ENCODE measurements around the gene GRIP1. TPM values are rescaled to one million over a fixed set of nuclear protein-coding genes. Genes with fewer than 3 reads are reported as not detected.

The GRIP1 gene
- total RNA-seq, 1 experiment from 2014 or later: 0.25 TPM

GRCh38 chr12:66644151-66644550, 34.7 kb downstream of the GRIP1 start:
- no peak for DNase-seq (ENCODE audit: low spot score)

DNA sequence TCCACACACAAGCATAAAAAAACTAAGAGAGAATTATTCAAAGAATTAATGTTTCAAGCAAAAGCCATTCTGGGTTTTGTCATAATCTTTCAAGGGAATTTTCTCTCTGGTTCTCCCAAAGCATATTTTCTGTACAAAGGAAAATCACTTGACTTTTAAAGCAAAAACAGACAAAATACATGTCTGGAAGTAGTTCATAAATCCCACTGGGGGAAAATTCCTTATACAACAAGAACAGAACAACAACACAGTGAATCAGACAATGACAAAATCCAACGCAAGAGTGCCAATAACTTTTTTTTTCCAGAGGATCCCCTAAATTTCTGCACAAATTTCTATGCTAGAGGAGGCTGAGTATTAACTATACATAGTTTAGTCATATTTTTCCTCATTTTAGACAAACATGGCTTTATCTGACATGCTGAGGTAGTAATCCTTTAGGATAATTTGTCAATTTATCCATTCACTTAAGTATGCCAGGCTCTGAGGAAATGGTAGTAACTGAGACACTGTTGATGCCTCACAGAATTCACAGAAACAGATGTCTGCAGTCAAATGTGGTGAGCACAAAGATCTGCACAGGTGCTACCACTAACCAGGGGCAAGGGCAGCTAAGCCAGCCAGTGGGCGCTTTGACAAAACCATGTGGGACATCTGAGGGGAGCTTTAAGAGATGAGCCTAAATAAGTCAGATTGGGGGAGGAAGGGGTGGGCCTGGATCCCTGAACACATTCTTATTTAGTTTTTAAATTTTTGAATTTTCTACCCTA, 38.0 kb downstream of the GRIP1 start:
- no peak for DNase-seq (ENCODE audit: low spot score)

- no peak for DNase-seq (ENCODE audit: low spot score)
These were observed 40.2 kb downstream of the GRIP1 start for GRCh38 chr12:66638666-66639065.

DNA sequence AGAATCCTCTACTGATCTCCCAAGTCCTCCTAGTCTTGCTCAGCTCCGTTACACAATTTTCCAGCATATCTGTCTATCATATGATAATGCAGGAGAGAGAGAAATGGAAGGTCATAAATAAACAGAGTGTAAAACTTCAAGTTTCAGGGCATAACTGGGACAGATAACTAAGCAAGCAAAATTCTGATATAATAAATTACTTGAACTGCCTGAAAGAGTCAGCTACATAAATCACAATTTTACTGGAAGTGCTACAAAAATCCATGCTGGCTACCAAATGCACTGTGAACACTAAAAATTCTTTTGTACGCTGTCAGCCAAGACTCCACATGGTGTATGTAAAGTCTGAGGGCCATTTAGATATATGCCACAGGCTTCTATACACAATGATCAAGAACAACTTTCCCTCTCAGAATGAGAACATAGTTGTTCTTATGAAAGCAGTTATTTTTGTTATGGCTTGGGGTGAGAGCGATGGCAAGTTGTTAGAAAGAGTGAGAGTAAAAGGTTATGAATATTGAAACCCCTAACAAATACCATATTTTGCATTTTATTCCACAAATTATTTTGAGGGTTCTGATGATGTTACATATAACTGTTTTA, 41.1 kb downstream of the GRIP1 start:
- DNase-seq (ENCODE audit: low spot score): no peak

GRCh38 chr12:66636771-66637170, 42.1 kb downstream of the GRIP1 start:
- DNase-seq (ENCODE audit: low spot score): no peak

- DNase-seq (ENCODE audit: low spot score): no peak
These were observed 45.2 kb downstream of the GRIP1 start for GRCh38 chr12:66633676-66634075.

GRCh38 chr12:66629138-66629870, 49.6 kb downstream of the GRIP1 start:
- DNase-seq (ENCODE audit: low spot score): no peak

- no peak for DNase-seq (ENCODE audit: low spot score)
These were observed 50.9 kb downstream of the GRIP1 start for GRCh38 chr12:66627988-66628317.

DNA sequence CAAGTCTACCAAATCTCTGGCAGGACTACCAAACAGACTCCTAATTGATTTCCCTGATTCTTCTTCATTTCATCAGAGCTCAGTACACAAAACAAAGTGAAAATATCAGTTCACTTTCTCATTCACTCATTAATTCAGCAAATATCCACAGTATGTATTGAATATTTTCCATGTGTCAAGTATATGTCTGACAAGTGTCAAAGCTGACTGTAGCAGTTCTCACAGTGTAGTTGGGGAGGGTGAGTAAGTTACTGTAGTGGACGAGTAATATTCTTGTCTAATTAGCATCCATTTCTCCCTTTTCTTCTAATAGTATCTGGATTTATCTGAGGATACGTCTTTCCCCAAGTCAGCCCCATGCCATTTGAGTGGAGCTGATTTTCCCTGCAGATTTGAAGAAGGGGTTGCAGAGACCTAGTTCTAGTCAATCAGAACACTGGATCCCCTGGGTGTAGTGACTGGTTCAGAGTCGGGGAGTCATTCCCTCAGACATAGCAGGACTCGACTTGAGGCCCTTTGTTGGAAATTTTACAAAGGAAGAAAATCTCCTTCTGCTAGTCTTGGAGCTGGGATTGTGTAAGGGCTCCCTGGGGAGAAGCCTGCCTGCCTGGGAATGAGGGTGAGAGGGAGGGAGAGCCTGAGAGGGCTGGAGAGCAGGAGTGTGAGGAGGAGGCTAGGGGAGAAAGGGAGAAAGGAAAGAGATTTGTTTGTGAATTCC, 51.4 kb downstream of the GRIP1 start:
- no peak for DNase-seq (ENCODE audit: low spot score)

DNA sequence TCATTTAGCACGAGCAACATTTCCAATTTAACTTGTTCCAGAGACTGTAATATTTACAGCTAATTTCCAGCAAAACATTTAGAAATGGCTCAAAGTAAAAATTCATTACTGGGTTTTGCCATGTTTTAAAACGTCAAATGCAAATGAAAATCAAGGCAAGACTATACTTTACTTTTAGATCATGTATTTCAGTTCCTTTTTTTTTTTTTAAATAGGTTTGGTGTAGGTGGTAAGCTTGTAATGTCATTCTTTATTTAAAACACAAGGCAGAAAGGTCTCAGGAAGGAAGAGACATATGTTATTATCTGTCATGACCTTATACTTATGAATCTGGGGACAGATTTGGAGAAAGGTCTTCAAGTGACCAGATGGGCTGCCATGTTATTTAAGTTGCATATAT, 54.1 kb downstream of the GRIP1 start:
- no peak for DNase-seq (ENCODE audit: low spot score)

DNA sequence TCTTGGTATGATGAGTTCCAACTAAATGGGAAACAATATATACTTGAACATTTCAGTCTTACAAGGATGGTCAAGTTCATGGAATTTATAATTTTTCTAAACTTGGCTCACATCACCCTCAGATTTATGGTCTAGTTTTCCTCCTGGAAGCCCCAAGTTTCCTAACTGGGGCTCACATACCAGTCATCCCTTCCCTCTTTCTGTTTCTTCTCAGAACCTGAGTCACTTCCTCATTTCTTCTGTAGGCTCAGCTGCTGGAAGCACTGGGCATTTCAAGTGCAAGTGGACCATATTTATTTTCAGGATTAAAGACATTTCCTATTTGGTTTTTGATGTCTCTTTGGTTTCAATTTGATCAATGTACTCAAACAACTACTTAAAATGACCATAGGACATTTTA, 55.4 kb downstream of the GRIP1 start:
- DNase-seq (ENCODE audit: low spot score): no peak

GRCh38 chr12:66620688-66621087, 58.2 kb downstream of the GRIP1 start:
- no peak for DNase-seq (ENCODE audit: low spot score)

DNA sequence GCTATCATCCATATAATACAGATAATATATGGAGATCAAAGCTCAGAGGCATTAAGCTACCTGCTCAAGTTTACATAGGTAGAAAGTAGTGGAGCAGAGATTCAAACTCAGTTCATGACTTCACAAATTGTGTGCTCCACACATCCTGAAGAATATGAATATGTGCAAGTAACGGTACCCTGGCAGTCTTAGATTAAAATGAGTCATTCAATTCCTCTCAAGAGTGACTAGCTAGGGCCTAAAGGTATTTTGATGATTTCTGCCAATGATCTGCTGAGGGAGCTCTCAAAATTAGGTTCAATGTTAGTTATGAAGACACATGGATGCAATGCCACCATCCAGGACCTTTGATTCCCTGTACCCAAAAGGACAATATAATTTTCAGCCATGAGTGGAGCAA, 58.9 kb downstream of the GRIP1 start:
- no peak for DNase-seq (ENCODE audit: low spot score)

DNA sequence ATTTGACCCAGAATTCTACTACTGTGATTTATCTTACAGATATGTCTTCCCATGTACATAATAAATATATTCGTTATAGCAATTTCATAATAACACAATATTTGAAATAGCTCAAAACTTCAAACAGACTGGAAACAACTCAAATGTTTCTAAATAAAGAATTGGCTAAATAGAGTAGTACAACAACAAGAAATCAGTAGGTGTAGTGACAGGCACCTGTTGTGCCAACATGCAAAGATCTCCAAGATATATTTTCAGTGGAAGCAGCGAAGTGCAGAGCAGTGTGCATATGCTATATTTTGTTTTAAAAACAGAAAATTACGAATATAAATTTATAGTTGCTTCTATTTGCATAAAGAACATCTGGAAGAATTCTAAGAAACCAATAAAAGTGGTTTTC, 60.9 kb downstream of the GRIP1 start:
- DNase-seq (ENCODE audit: low spot score): no peak

GRCh38 chr12:66612090-66612775, 66.6 kb downstream of the GRIP1 start:
- DNase-seq (ENCODE audit: low spot score): no peak

DNA sequence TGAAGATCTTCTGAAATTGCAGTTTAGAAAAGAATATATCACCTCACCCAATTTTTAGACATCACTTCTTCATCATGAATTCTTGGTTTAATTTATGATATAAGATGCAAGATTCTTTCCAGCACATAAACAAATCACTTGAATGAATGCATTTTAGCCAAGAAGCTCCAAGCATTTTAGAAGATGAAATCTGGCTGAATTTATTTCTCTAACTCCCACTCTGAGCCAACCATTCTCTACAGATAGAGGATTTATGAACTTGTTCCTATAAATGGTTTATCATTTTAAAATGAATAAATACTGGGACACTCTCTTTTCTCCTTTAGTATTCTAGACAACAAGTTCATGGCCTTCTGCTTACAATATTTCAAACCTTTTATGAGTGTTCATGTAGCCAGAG, 71.7 kb downstream of the GRIP1 start:
- no peak for DNase-seq (ENCODE audit: low spot score)

- no peak for DNase-seq (ENCODE audit: low spot score)
These were observed 73.6 kb downstream of the GRIP1 start for GRCh38 chr12:66605293-66605692.

GRCh38 chr12:66603981-66604479, 74.8 kb downstream of the GRIP1 start:
- DNase-seq (ENCODE audit: low spot score): no peak

GRCh38 chr12:66603461-66603860, 75.4 kb downstream of the GRIP1 start:
- DNase-seq (ENCODE audit: low spot score): no peak

DNA sequence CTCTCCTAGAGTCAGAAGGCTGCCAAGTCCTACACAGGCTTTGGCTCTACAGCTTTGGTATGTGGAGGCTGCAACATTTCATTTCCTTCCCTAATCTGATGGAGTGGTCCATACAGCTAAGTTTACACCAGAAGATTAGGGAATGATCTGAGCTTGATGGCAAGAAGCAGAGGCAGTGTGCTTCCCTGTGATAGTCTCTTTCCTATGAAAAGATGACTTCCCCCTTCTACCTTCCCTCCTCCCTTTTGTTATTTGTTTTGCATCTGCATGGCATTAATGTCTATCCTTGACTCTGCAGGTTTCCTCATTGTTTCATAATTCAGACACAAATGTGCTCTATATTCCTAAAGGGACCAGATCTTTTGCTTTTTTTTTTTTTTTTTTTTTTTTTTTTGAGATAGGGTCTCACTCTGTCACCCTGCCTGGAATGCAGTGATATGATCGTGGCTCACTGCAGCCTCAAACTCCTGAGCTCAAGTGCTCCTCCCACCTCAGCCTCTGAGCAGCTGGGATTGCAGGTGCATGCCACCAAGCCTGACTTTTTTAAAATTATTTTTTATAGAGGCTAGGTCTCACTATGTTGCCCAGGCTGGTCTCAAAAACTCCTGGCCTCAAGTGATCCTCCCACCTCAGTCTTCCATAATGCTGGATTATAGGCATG, 76.3 kb downstream of the GRIP1 start:
- DNase-seq (ENCODE audit: low spot score): no peak

GRCh38 chr12:66600903-66601302, 78.0 kb downstream of the GRIP1 start:
- DNase-seq (ENCODE audit: low spot score): no peak

Data from HT-29 (cell line).